ENCODE data around the gene WDR81. TPM values are rescaled to one million over a fixed set of nuclear protein-coding genes. Genes with fewer than 3 reads are reported as not detected.
"Not testable (repeated sequence)": the region's sequence is repeated elsewhere in the genome, so short reads cannot be mapped to it uniquely, and the experiment has no call there.

The WDR81 gene
- total RNA-seq, 2 experiments from 2014 or later = 6.3 to 7.3 TPM

- peaks cover 4% of the 10 kb centered on the region for H3K27me3 Mint-ChIP-seq
These were observed 19.5 kb upstream of the WDR81 start for GRCh38 chr17:1705004-1705403.

GRCh38 chr17:1707107-1707506 lies 17.4 kb upstream of the WDR81 start:
- ChIA-PET POLR2A (no interaction called here), CTCF (interaction anchor here (1.2 kb wide), 1 partner anchor 14 kb away, joined by 4 read pairs; no protein-coding TSS in a partner anchor)
- H3K4me3 Mint-ChIP-seq = no peak overlapping the region
- no peak overlapping the region for H3K27ac Mint-ChIP-seq
- peaks cover under 1% of the 10 kb centered on the region for H3K36me3 Mint-ChIP-seq
- peaks cover 4% of the 10 kb centered on the region for H3K27me3 Mint-ChIP-seq
- intact Hi-C loops (cut with micrococcal nuclease) = no loop called here
- peaks cover 18% of the 10 kb centered on the region for H3K4me1 Mint-ChIP-seq (ENCODE audit: low read depth)
- no peaks in the 10 kb centered on the region for H3K9me3 Mint-ChIP-seq
- DNase-seq = no peak

More at GRCh38 chr17:1705004-1705403, 19.5 kb upstream of the WDR81 start:
- Mint-ChIP-seq H3K9me3 (no peaks in the 10 kb centered on the region), H3K4me1 (ENCODE audit: low read depth) (peaks cover 6% of the 10 kb centered on the region), H3K4me3 (no peak overlapping the region), H3K27ac (no peak overlapping the region), H3K36me3 (no peaks in the 10 kb centered on the region)
- POLR2A ChIA-PET = interaction anchor here (0.6 kb wide), 1 partner anchor 22 kb away, joined by 3 read pairs; no protein-coding TSS in a partner anchor
- DNase-seq = no peak
- intact Hi-C loops (cut with micrococcal nuclease) = no loop called here
- CTCF ChIA-PET = interaction anchor here (1.4 kb wide), 2 partner anchors 36 to 131 kb away, joined by 5 read pairs; no protein-coding TSS in a partner anchor

GRCh38 chr17:1708791-1709346 lies 15.6 kb upstream of the WDR81 start:
- POLR2A ChIA-PET = not testable (repeated sequence)

GRCh38 chr17:1709403-1709951 lies 15.0 kb upstream of the WDR81 start:
- peak overlapping the region; percentile 20 for H3K4me3 Mint-ChIP-seq
- H3K9me3 Mint-ChIP-seq = no peaks in the 10 kb centered on the region
- POLR2A ChIA-PET = no interaction called here
- no peak overlapping the region for H3K27ac Mint-ChIP-seq
- H3K4me1 Mint-ChIP-seq (ENCODE audit: low read depth) = peaks cover 20% of the 10 kb centered on the region
- CTCF ChIA-PET = interaction anchor here (1.0 to 1.2 kb wide), 3 partner anchors 12 to 199 kb away, joined by 3 to 5 read pairs (median 3); no protein-coding TSS in a partner anchor
- intact Hi-C loops (cut with micrococcal nuclease) = no loop called here
- H3K36me3 Mint-ChIP-seq = peaks cover 1% of the 10 kb centered on the region
- H3K27me3 Mint-ChIP-seq = peaks cover 4% of the 10 kb centered on the region
- DNase-seq = no peak

More at GRCh38 chr17:1708791-1709346, 15.6 kb upstream of the WDR81 start:
- DNase-seq; H3K9me3 Mint-ChIP-seq; H3K36me3 Mint-ChIP-seq; intact Hi-C loops (cut with micrococcal nuclease); H3K4me3 Mint-ChIP-seq; H3K27ac Mint-ChIP-seq; H3K27me3 Mint-ChIP-seq: not testable (repeated sequence)
- H3K4me1 Mint-ChIP-seq (ENCODE audit: low read depth) = peaks cover 18% of the 10 kb centered on the region
- CTCF ChIA-PET = interaction anchor here (1.0 to 1.2 kb wide), 2 partner anchors 13 to 39 kb away, joined by 3 to 5 read pairs; no protein-coding TSS in a partner anchor

GRCh38 chr17:1709971-1710806 lies 14.3 kb upstream of the WDR81 start, which contains the start of gene TLCD2:
TLCD2 (minus strand) TSS chr17:1710377; CDS start chr17:1710242, 135 bp downstream.
- intact Hi-C loops (cut with micrococcal nuclease) = loop anchor here (10.0 kb wide), 1 partner anchor 555 kb away; no protein-coding TSS in a partner anchor
- DNase-seq = peak; percentile 30
- peaks cover 24% of the 10 kb centered on the region for H3K4me1 Mint-ChIP-seq (ENCODE audit: low read depth)
- H3K4me3 Mint-ChIP-seq = peak within 1 kb of the TSS; percentile 50
- peaks cover 1% of the 10 kb centered on the region for H3K36me3 Mint-ChIP-seq
- H3K9me3 Mint-ChIP-seq = no peaks in the 10 kb centered on the region
- H3K27ac Mint-ChIP-seq = no peak within 1 kb of the TSS
- ChIA-PET POLR2A (no interaction called here), CTCF (interaction anchor here (1.1 to 1.4 kb wide), 2 partner anchors 11 to 199 kb away, joined by 3 to 4 read pairs; no protein-coding TSS in a partner anchor)
- H3K27me3 Mint-ChIP-seq = peaks cover 4% of the 10 kb centered on the region

GRCh38 chr17:1710807-1711553 lies 13.5 kb upstream of the WDR81 start:
- Mint-ChIP-seq H3K27ac (no peak overlapping the region), H3K27me3 (peaks cover 1% of the 10 kb centered on the region), H3K9me3 (no peaks in the 10 kb centered on the region), H3K4me1 (ENCODE audit: low read depth) (peaks cover 24% of the 10 kb centered on the region), H3K36me3 (peaks cover 1% of the 10 kb centered on the region), H3K4me3 (peak overlapping the region; percentile 26)
- ChIA-PET CTCF (interaction anchor here (1.1 to 1.4 kb wide), 3 partner anchors 10 to 198 kb away, joined by 3 to 4 read pairs (median 4); no protein-coding TSS in a partner anchor), POLR2A (no interaction called here)
- intact Hi-C loops (cut with micrococcal nuclease) = loop anchor here (10.0 kb wide), 1 partner anchor 554 kb away; no protein-coding TSS in a partner anchor
- DNase-seq = no peak

GRCh38 chr17:1711804-1712203 lies 12.7 kb upstream of the WDR81 start:
- DNase-seq = no peak
- Mint-ChIP-seq H3K9me3 (no peaks in the 10 kb centered on the region), H3K27me3 (peaks cover 1% of the 10 kb centered on the region), H3K36me3 (peaks cover 1% of the 10 kb centered on the region), H3K27ac (no peak overlapping the region), H3K4me3 (no peak overlapping the region), H3K4me1 (ENCODE audit: low read depth) (peaks cover 24% of the 10 kb centered on the region)
- POLR2A ChIA-PET = no interaction called here
- CTCF ChIA-PET = interaction anchor here (1.0 to 1.4 kb wide), 3 partner anchors 9 to 64 kb away, joined by 4 to 7 read pairs (median 4); no protein-coding TSS in a partner anchor
- intact Hi-C loops (cut with micrococcal nuclease) = loop anchor here (10.0 kb wide), 1 partner anchor 553 kb away; no protein-coding TSS in a partner anchor

GRCh38 chr17:1712271-1712670 lies 12.2 kb upstream of the WDR81 start:
- H3K4me1 Mint-ChIP-seq (ENCODE audit: low read depth) = peaks cover 22% of the 10 kb centered on the region
- no peak overlapping the region for H3K4me3 Mint-ChIP-seq
- CTCF ChIA-PET = interaction anchor here (1.0 to 1.4 kb wide), 2 partner anchors 9 to 64 kb away, joined by 4 to 7 read pairs; no protein-coding TSS in a partner anchor
- no peak for DNase-seq
- peaks cover 1% of the 10 kb centered on the region for H3K36me3 Mint-ChIP-seq
- no peak overlapping the region for H3K27ac Mint-ChIP-seq
- intact Hi-C loops (cut with micrococcal nuclease) = loop anchor here (10.0 kb wide), 1 partner anchor 553 kb away; no protein-coding TSS in a partner anchor
- peaks cover 1% of the 10 kb centered on the region for H3K27me3 Mint-ChIP-seq
- POLR2A ChIA-PET = no interaction called here
- H3K9me3 Mint-ChIP-seq = no peaks in the 10 kb centered on the region

GRCh38 chr17:1713160-1713877 lies 11.2 kb upstream of the WDR81 start:
- CTCF ChIA-PET = interaction anchor here (0.6 to 1.6 kb wide), 3 partner anchors 44 to 65 kb away, joined by 3 to 4 read pairs (median 3); no protein-coding TSS in a partner anchor
- Mint-ChIP-seq H3K36me3 (peaks cover 1% of the 10 kb centered on the region), H3K27me3 (peaks cover 1% of the 10 kb centered on the region), H3K4me3 (no peak overlapping the region), H3K9me3 (no peaks in the 10 kb centered on the region), H3K27ac (no peak overlapping the region), H3K4me1 (ENCODE audit: low read depth) (peaks cover 28% of the 10 kb centered on the region)
- POLR2A ChIA-PET = no interaction called here
- DNase-seq = no peak
- intact Hi-C loops (cut with micrococcal nuclease) = loop anchor here (10.0 kb wide), 1 partner anchor 551 kb away; no protein-coding TSS in a partner anchor

- ChIA-PET POLR2A (no interaction called here), CTCF (interaction anchor here (0.6 to 1.6 kb wide), 3 partner anchors 44 to 65 kb away, joined by 3 to 4 read pairs (median 3); no protein-coding TSS in a partner anchor)
- intact Hi-C loops (cut with micrococcal nuclease) = loop anchor here (10.0 kb wide), 1 partner anchor 551 kb away; no protein-coding TSS in a partner anchor
- no peak for DNase-seq
- H3K4me1 Mint-ChIP-seq (ENCODE audit: low read depth) = peaks cover 28% of the 10 kb centered on the region
- H3K27ac Mint-ChIP-seq = no peak overlapping the region
- peaks cover 1% of the 10 kb centered on the region for H3K36me3 Mint-ChIP-seq
- H3K9me3 Mint-ChIP-seq = no peaks in the 10 kb centered on the region
- H3K27me3 Mint-ChIP-seq = peaks cover 1% of the 10 kb centered on the region
- H3K4me3 Mint-ChIP-seq = peak overlapping the region; percentile 38
These were observed 10.6 kb upstream of the WDR81 start for GRCh38 chr17:1713878-1714426.

All from activated CD4-positive, alpha-beta memory T cell treated with anti-CD3 and anti-CD28 coated beads for 36 hours (primary cell).